HPDE6-E6E7 (cell line): Measurements from ENCODE around the gene VAV2.

Source experiments
- DNase-seq: peaks from one replicate; pipeline ENCODE4 v3.0.0; 2011; ENCODE audit warnings: missing footprints; ENCODE audit errors: extremely low spot score

The VAV2 gene

GRCh38 chr9:133980864-133981588 is 11.1 kb downstream of the VAV2 start:
- no peak for DNase-seq

GRCh38 chr9:133979921-133980863 is 11.9 kb downstream of the VAV2 start:
- no peak for DNase-seq

- no peak for DNase-seq
Measured at GRCh38 chr9:133979273-133979920, 12.7 kb downstream of the VAV2 start.

- no peak for DNase-seq
Measured at GRCh38 chr9:133978899-133979272, 13.2 kb downstream of the VAV2 start.

GRCh38 chr9:133978226-133978898 is 13.8 kb downstream of the VAV2 start:
- DNase-seq, result no peak

- DNase-seq, result no peak
Measured at GRCh38 chr9:133977421-133978201, 14.5 kb downstream of the VAV2 start.

GRCh38 chr9:133976887-133977286 is 15.2 kb downstream of the VAV2 start:
- DNase-seq, result no peak

GRCh38 chr9:133976191-133976861 is 15.8 kb downstream of the VAV2 start:
- DNase-seq, result no peak

GRCh38 chr9:133975511-133975910 is 16.6 kb downstream of the VAV2 start:
- DNase-seq, result no peak

GRCh38 chr9:133974631-133975341 is 17.3 kb downstream of the VAV2 start:
- no peak for DNase-seq

- DNase-seq, result no peak
Measured at GRCh38 chr9:133973791-133974630, 18.1 kb downstream of the VAV2 start.

GRCh38 chr9:133973111-133973790 is 18.9 kb downstream of the VAV2 start:
- DNase-seq, result no peak

GRCh38 chr9:133971981-133972941 is 19.9 kb downstream of the VAV2 start:
- DNase-seq, result no peak

GRCh38 chr9:133971121-133971951 is 20.8 kb downstream of the VAV2 start:
- DNase-seq, result no peak

GRCh38 chr9:133970581-133971058 is 21.5 kb downstream of the VAV2 start:
- no peak for DNase-seq
